Epidermal melanocyte (primary cell): ENCODE data around the gene PHF8.

Experiments
- DNase-seq: peaks from one replicate; pipeline ENCODE4 v3.0.0; 2011; ENCODE audit warnings: low spot score; ENCODE audit not compliant: insufficient read length

The PHF8 gene

GRCh38 chrX:54044126-54044876 is at the start of gene PHF8:
PHF8 (minus strand) TSS chrX:54044473; CDS start chrX:54042728, 1,745 bp downstream.
- DNase-seq: peak; percentile 25

GRCh38 chrX:54093571-54093970 is 49.3 kb upstream of the PHF8 start:
- DNase-seq: no peak

- DNase-seq: no peak
Observed at GRCh38 chrX:54093159-54093558, 48.9 kb upstream of the PHF8 start.

- DNase-seq: no peak
Observed at GRCh38 chrX:54090880-54091279, 46.6 kb upstream of the PHF8 start.

- no peak for DNase-seq
Observed at GRCh38 chrX:54089191-54089590, 44.9 kb upstream of the PHF8 start.

GRCh38 chrX:54087661-54088060 is 43.4 kb upstream of the PHF8 start:
- DNase-seq: no peak

- DNase-seq: no peak
Observed at GRCh38 chrX:54085666-54086065, 41.4 kb upstream of the PHF8 start.

- DNase-seq: no peak
Observed at GRCh38 chrX:54076903-54077302, 32.6 kb upstream of the PHF8 start.

GRCh38 chrX:54074826-54075225 is 30.6 kb upstream of the PHF8 start:
- DNase-seq: no peak

GRCh38 chrX:54067766-54068165 is 23.5 kb upstream of the PHF8 start:
- no peak for DNase-seq

GRCh38 chrX:54066841-54067240 is 22.6 kb upstream of the PHF8 start:
- no peak for DNase-seq

GRCh38 chrX:54064564-54064963 is 20.3 kb upstream of the PHF8 start:
- DNase-seq: no peak

- no peak for DNase-seq
Observed at GRCh38 chrX:54063361-54063760, 19.1 kb upstream of the PHF8 start.

- no peak for DNase-seq
Observed at GRCh38 chrX:54049801-54050200, 5.5 kb upstream of the PHF8 start.

- no peak for DNase-seq
Observed at GRCh38 chrX:54048412-54048811, 4.1 kb upstream of the PHF8 start.

GRCh38 chrX:54045563-54046228 is 1.4 kb upstream of the PHF8 start:
- no peak for DNase-seq

GRCh38 chrX:54044877-54045338 is 635 bp upstream of the PHF8 start:
- DNase-seq: no peak

- DNase-seq: no peak
Observed at GRCh38 chrX:54043541-54044125, 640 bp downstream of the PHF8 start.

- no peak for DNase-seq
Observed at GRCh38 chrX:54043056-54043455, 1.2 kb downstream of the PHF8 start.

- peak; percentile 19 for DNase-seq
Observed at GRCh38 chrX:54042609-54043021, 1.7 kb downstream of the PHF8 start.

GRCh38 chrX:54030329-54030728 is 13.9 kb downstream of the PHF8 start:
- DNase-seq: no peak

- DNase-seq: no peak
Observed at GRCh38 chrX:54029529-54030143, 14.6 kb downstream of the PHF8 start.
